Bronchial epithelial cell (primary cell): Measurements from ENCODE around the gene NUP98. TPM values are rescaled to one million over a fixed set of nuclear protein-coding genes. Genes with fewer than 3 reads are reported as not detected.

Experiments used
- DNase-seq: peaks from one replicate; pipeline ENCODE4 v3.0.0-alpha.2; 2010; ENCODE audit warnings: low read depth
- FAIRE-seq: peaks from 2 replicates; lab custom pipeline; 2011; peaks lifted over from hg19 to GRCh38; lab: Jason Lieb, UNC
- H3K27me3 ChIP-seq: 2 replicates; pipeline ENCODE4 v1.5.1; 2011; ENCODE audit warnings: low read length; ENCODE audit not compliant: control insufficient read depth, insufficient read depth
- H3K36me3 ChIP-seq: 2 replicates; pipeline ENCODE4 v1.5.1; 2011; ENCODE audit warnings: low read length; ENCODE audit not compliant: control insufficient read depth, insufficient read depth
- H3K4me3 ChIP-seq: 2 replicates; pipeline ENCODE4 v1.5.1; 2011; ENCODE audit warnings: mild to moderate bottlenecking, low read depth, low read length, control low read depth
- CTCF ChIP-seq: IDR thresholded peaks from 2 replicates; pipeline ENCODE4 v1.5.1; 2011; ENCODE audit warnings: mild to moderate bottlenecking, moderate library complexity, low read length, control low read depth, inconsistent platforms; ENCODE audit not compliant: insufficient read depth, severe bottlenecking
- total RNA-seq: library from RNA; depleted of rRNA; stranded (reverse); fragments of >200 nt; gene quantifications from 2 replicates; pipeline ENCODE4 v1.2.1, GENCODE V29; 2014

The NUP98 gene
- total RNA-seq, 1 donor from 2014 or later: 59.8 TPM

- H3K36me3 ChIP-seq: no peaks in the 10 kb centered on the region
- no peak overlapping the region for H3K4me3 ChIP-seq
- FAIRE-seq (no peak), DNase-seq (no peak)
- TF ChIP-seq CTCF: no peak
- no peaks in the 10 kb centered on the region for H3K27me3 ChIP-seq
Measured at GRCh38 chr11:3637201-3637600, 160.2 kb downstream of the NUP98 start.

- no peak for DNase-seq
- H3K36me3 ChIP-seq: no peaks in the 10 kb centered on the region
- H3K27me3 ChIP-seq: no peaks in the 10 kb centered on the region
- TF ChIP-seq CTCF: no peak
- no peak overlapping the region for H3K4me3 ChIP-seq
- no peak for FAIRE-seq
Measured at GRCh38 chr11:3635641-3636375, 161.5 kb downstream of the NUP98 start.

GRCh38 chr11:3632070-3632660 is 165.2 kb downstream of the NUP98 start:
- no peak for TF ChIP-seq CTCF
- no peak overlapping the region for H3K4me3 ChIP-seq
- H3K36me3 ChIP-seq: no peaks in the 10 kb centered on the region
- no peak for DNase-seq
- no peaks in the 10 kb centered on the region for H3K27me3 ChIP-seq
- no peak for FAIRE-seq

- peak; percentile 27 for DNase-seq
- TF ChIP-seq CTCF: no peak
- Histone ChIP-seq H3K36me3 (no peaks in the 10 kb centered on the region), H3K4me3 (no peak overlapping the region), H3K27me3 (no peaks in the 10 kb centered on the region)
- FAIRE-seq: no peak
Measured at GRCh38 chr11:3631331-3631730, 166.0 kb downstream of the NUP98 start.

GRCh38 chr11:3627291-3627690 is 170.1 kb downstream of the NUP98 start:
- FAIRE-seq (no peak), DNase-seq (peak; percentile 33)
- no peak overlapping the region for H3K4me3 ChIP-seq
- no peaks in the 10 kb centered on the region for H3K36me3 ChIP-seq
- TF ChIP-seq CTCF: no peak
- H3K27me3 ChIP-seq: no peaks in the 10 kb centered on the region
